Ectodermal cell (in vitro differentiated cells): ENCODE results near the gene DEFB108B.
"Not testable (repeated sequence)": the region's sequence is repeated elsewhere in the genome, so short reads cannot be mapped to it uniquely, and the experiment has no call there.

Source experiments
- H3K27ac ChIP-seq: 2 replicates; pipeline ENCODE4 v1.7.0; 2013; ENCODE audit warnings: mild to moderate bottlenecking, low read depth, low read length; ENCODE audit not compliant: insufficient read depth, poor library complexity, severe bottlenecking
- H3K27me3 ChIP-seq: 2 replicates; pipeline ENCODE4 v1.7.0; 2013; ENCODE audit warnings: mild to moderate bottlenecking, low read length; ENCODE audit not compliant: insufficient read depth, control insufficient read depth, poor library complexity, severe bottlenecking
- H3K36me3 ChIP-seq: one replicate; pipeline ENCODE4 v1.7.0; 2013; ENCODE audit warnings: low read length; ENCODE audit not compliant: control insufficient read depth, insufficient read depth
- H3K4me1 ChIP-seq: one replicate; pipeline ENCODE4 v1.7.0; 2013; ENCODE audit warnings: low read length; ENCODE audit not compliant: control insufficient read depth, insufficient read depth
- H3K4me3 ChIP-seq: 2 replicates; pipeline ENCODE4 v1.7.0; 2013; ENCODE audit warnings: low read depth, low read length, control low read depth; ENCODE audit not compliant: insufficient read depth
- H3K9me3 ChIP-seq: 2 replicates; pipeline ENCODE4 v1.7.0; 2013; ENCODE audit warnings: mild to moderate bottlenecking, low read length, moderate library complexity; ENCODE audit not compliant: control insufficient read depth
- WGBS, 2 experiments: methylation state at CpG; one replicate each; pipeline ENCODE4 v1.1.7; 2013; ENCODE audit warnings: missing lambda C conversion rate in 2 of 2; 5-methylcytosine and 5-hydroxymethylcytosine counted together

The DEFB108B gene

GRCh38 chr11:71821539-71821938 lies 11.5 kb upstream of the DEFB108B start:
- not testable (repeated sequence) for H3K4me3 ChIP-seq, H3K27me3 ChIP-seq, H3K9me3 ChIP-seq, H3K36me3 ChIP-seq, H3K27ac ChIP-seq, H3K4me1 ChIP-seq
- 100% methylated on average over 1 of the region's 1 CpG; no CpG with 5 or more reads in 1 of the 2 experiments for WGBS, 2 experiments

GRCh38 chr11:71829247-71829646 lies 3.8 kb upstream of the DEFB108B start:
- H3K27me3 ChIP-seq, H3K4me1 ChIP-seq, H3K36me3 ChIP-seq, H3K4me3 ChIP-seq, H3K27ac ChIP-seq, H3K9me3 ChIP-seq: not testable (repeated sequence)
- 86 to 98% methylated on average over 3 of the region's 3 CpGs for WGBS, 2 experiments

GRCh38 chr11:71829686-71830085 lies 3.3 kb upstream of the DEFB108B start:
- H3K9me3 ChIP-seq, H3K27ac ChIP-seq, H3K4me1 ChIP-seq, H3K36me3 ChIP-seq, H3K4me3 ChIP-seq, H3K27me3 ChIP-seq: not testable (repeated sequence)
- WGBS, 2 experiments: 100% methylated on average over 1 of the region's 3 CpGs; no CpG with 5 or more reads in 1 of the 2 experiments

GRCh38 chr11:71842720-71843119 lies 9.7 kb downstream of the DEFB108B start:
- 93 to 97% methylated on average over 6 of the region's 6 CpGs for WGBS, 2 experiments
- not testable (repeated sequence) for H3K36me3 ChIP-seq, H3K27ac ChIP-seq

GRCh38 chr11:71843355-71843754 lies 10.4 kb downstream of the DEFB108B start:
- WGBS, 2 experiments: 94% methylated on average over 4 of the region's 4 CpGs
- H3K27ac ChIP-seq, H3K4me1 ChIP-seq, H3K36me3 ChIP-seq, H3K4me3 ChIP-seq, H3K9me3 ChIP-seq, H3K27me3 ChIP-seq: not testable (repeated sequence)

More at GRCh38 chr11:71842720-71843119, 9.7 kb downstream of the DEFB108B start:
- H3K9me3 ChIP-seq, H3K4me3 ChIP-seq, H3K27me3 ChIP-seq, H3K4me1 ChIP-seq: not testable (repeated sequence)

- H3K27ac ChIP-seq: no peak overlapping the region
- H3K4me3 ChIP-seq: no peak overlapping the region
- no peaks in the 10 kb centered on the region for H3K4me1 ChIP-seq
- no peaks in the 10 kb centered on the region for H3K27me3 ChIP-seq
- H3K9me3 ChIP-seq: no peaks in the 10 kb centered on the region
- WGBS, 2 experiments: 46 to 54% methylated on average over 15 of the region's 15 CpGs
- no peaks in the 10 kb centered on the region for H3K36me3 ChIP-seq
Observed at GRCh38 chr11:71843858-71844257, 10.9 kb downstream of the DEFB108B start.

- not testable (repeated sequence) for H3K4me1 ChIP-seq, H3K27ac ChIP-seq, H3K9me3 ChIP-seq, H3K27me3 ChIP-seq, H3K4me3 ChIP-seq, H3K36me3 ChIP-seq
- WGBS, 2 experiments: 89 to 95% methylated on average over 2 of the region's 2 CpGs
Observed at GRCh38 chr11:71853895-71854294, 20.9 kb downstream of the DEFB108B start.

GRCh38 chr11:71855880-71856279 lies 22.9 kb downstream of the DEFB108B start:
- not testable (repeated sequence) for H3K36me3 ChIP-seq, H3K4me1 ChIP-seq, H3K27ac ChIP-seq, H3K4me3 ChIP-seq, H3K27me3 ChIP-seq, H3K9me3 ChIP-seq
- 87 to 93% methylated on average over 2 of the region's 2 CpGs for WGBS, 2 experiments

GRCh38 chr11:71860835-71861234 lies 27.8 kb downstream of the DEFB108B start:
- H3K4me1 ChIP-seq, H3K36me3 ChIP-seq, H3K27me3 ChIP-seq, H3K27ac ChIP-seq, H3K4me3 ChIP-seq, H3K9me3 ChIP-seq: not testable (repeated sequence)
- 97% methylated on average over 2 of the region's 3 CpGs; no CpG with 5 or more reads in 1 of the 2 experiments for WGBS, 2 experiments

GRCh38 chr11:71863978-71864627 lies 31.1 kb downstream of the DEFB108B start:
- not testable (repeated sequence) for H3K27ac ChIP-seq, H3K4me1 ChIP-seq, H3K4me3 ChIP-seq, H3K9me3 ChIP-seq, H3K36me3 ChIP-seq, H3K27me3 ChIP-seq
- 79 to 80% methylated on average over 3 of the region's 3 CpGs for WGBS, 2 experiments

- H3K9me3 ChIP-seq, H3K36me3 ChIP-seq, H3K27ac ChIP-seq, H3K27me3 ChIP-seq, H3K4me1 ChIP-seq, H3K4me3 ChIP-seq: not testable (repeated sequence)
- 75 to 92% methylated on average over 1 of the region's 1 CpG for WGBS, 2 experiments
Observed at GRCh38 chr11:71867209-71867608, 34.2 kb downstream of the DEFB108B start.
